SK-MEL-5 (cell line): ENCODE results near the gene ZNF608. TPM values are rescaled to one million over a fixed set of nuclear protein-coding genes. Genes with fewer than 3 reads are reported as not detected.

Experiments
- DNase-seq: peaks from one replicate; pipeline ENCODE4 v3.0.0-alpha.2; 2016; ENCODE audit warnings: low read depth, low spot score
- in situ Hi-C: cut with HindIII; loops from 2 replicates; pipeline ENCODE4 v1.10.0; 2016; ENCODE audit warnings: low sequenced_read_pairs, high pct_unique_total_duplicates, low pct_unique_long_range_greater_than_20kb
- total RNA-seq: library from RNA; depleted of rRNA; stranded (reverse); fragments of >200 nt; shearing (Covaris generic); gene quantifications from 2 replicates; pipeline ENCODE4 v1.2.3, GENCODE V29; 2014

Gene ZNF608
- total RNA-seq, 1 experiment from 2014 or later: 10.9 TPM

GRCh38 chr5:124728331-124728967 is 18.0 kb downstream of the ZNF608 start:
- no peak for DNase-seq
- in situ Hi-C loops: no loop called here

GRCh38 chr5:124726631-124727362 is 19.6 kb downstream of the ZNF608 start:
- DNase-seq: no peak
- in situ Hi-C loops: no loop called here

- in situ Hi-C loops: no loop called here
- DNase-seq: no peak
These were observed 20.7 kb downstream of the ZNF608 start for GRCh38 chr5:124725622-124726258.

- DNase-seq: peak; percentile 40
- in situ Hi-C loops: no loop called here
These were observed 21.4 kb downstream of the ZNF608 start for GRCh38 chr5:124725040-124725434.

GRCh38 chr5:124724357-124725039 is 21.9 kb downstream of the ZNF608 start:
- in situ Hi-C loops: no loop called here

GRCh38 chr5:124721229-124721735 is 25.2 kb downstream of the ZNF608 start:
- no peak for DNase-seq
- in situ Hi-C loops: no loop called here

More at GRCh38 chr5:124724357-124725039, 21.9 kb downstream of the ZNF608 start:
- no peak for DNase-seq

GRCh38 chr5:124720593-124720992 is 25.8 kb downstream of the ZNF608 start:
- in situ Hi-C loops: no loop called here
- no peak for DNase-seq

- no peak for DNase-seq
- in situ Hi-C loops: no loop called here
These were observed 27.1 kb downstream of the ZNF608 start for GRCh38 chr5:124719113-124719967.

- in situ Hi-C loops: no loop called here
- DNase-seq: peak; percentile 53
These were observed 28.1 kb downstream of the ZNF608 start for GRCh38 chr5:124718380-124718789.

GRCh38 chr5:124716169-124716568 is 30.3 kb downstream of the ZNF608 start:
- in situ Hi-C loops: no loop called here
- DNase-seq: no peak

GRCh38 chr5:124714910-124715309 is 31.5 kb downstream of the ZNF608 start:
- no peak for DNase-seq
- in situ Hi-C loops: no loop called here

- DNase-seq: no peak
- in situ Hi-C loops: no loop called here
These were observed 32.8 kb downstream of the ZNF608 start for GRCh38 chr5:124713595-124713994.

GRCh38 chr5:124712731-124713305 is 33.6 kb downstream of the ZNF608 start:
- in situ Hi-C loops: no loop called here
- no peak for DNase-seq

GRCh38 chr5:124708086-124708485 is 38.4 kb downstream of the ZNF608 start:
- DNase-seq: no peak
- in situ Hi-C loops: no loop called here

GRCh38 chr5:124707520-124707919 is 38.9 kb downstream of the ZNF608 start:
- in situ Hi-C loops: no loop called here
- no peak for DNase-seq

- in situ Hi-C loops: no loop called here
- DNase-seq: no peak
These were observed 39.6 kb downstream of the ZNF608 start for GRCh38 chr5:124706729-124707361.
